DOHH2 (cell line): ENCODE measurements around the gene ITGAX.

Source experiments
- H3F3A ChIP-seq: fragments of 200-600 bp; sonication (generic), shearing (Covaris generic); 2 replicates; pipeline ENCODE4 v1.6.0; 2016; ENCODE audit warnings: antibody characterized with exemption, mild to moderate bottlenecking; ENCODE audit not compliant: control insufficient read depth, insufficient read depth
- H3K27ac ChIP-seq: fragments of 200-600 bp; sonication (generic); 2 replicates; pipeline ENCODE4 v1.5.1; 2014; ENCODE audit warnings: low read depth, mild to moderate bottlenecking, low read length, moderate library complexity
- H3K27me3 ChIP-seq: fragments of 200-600 bp; sonication (generic); 2 replicates; pipeline ENCODE4 v1.6.1; 2014; ENCODE audit warnings: mild to moderate bottlenecking, low read length, mixed read lengths; ENCODE audit not compliant: control insufficient read depth
- H3K36me3 ChIP-seq: fragments of 200-600 bp; sonication (generic); 2 replicates; pipeline ENCODE4 v1.6.1; 2014; ENCODE audit warnings: mild to moderate bottlenecking, low read length, moderate library complexity, mixed read lengths; ENCODE audit not compliant: control insufficient read depth
- H3K4me1 ChIP-seq: fragments of 200-600 bp; sonication (generic); 2 replicates; pipeline ENCODE4 v1.6.1; 2014; ENCODE audit warnings: mild to moderate bottlenecking, low read length, mixed read lengths; ENCODE audit not compliant: control insufficient read depth
- H3K4me2 ChIP-seq: fragments of 200-600 bp; sonication (generic); 2 replicates; pipeline ENCODE4 v1.6.0; 2014; ENCODE audit warnings: mild to moderate bottlenecking, low read length, moderate library complexity
- H3K4me3 ChIP-seq: fragments of 200-600 bp; sonication (generic); 2 replicates; pipeline ENCODE4 v1.5.1; 2014; ENCODE audit warnings: mild to moderate bottlenecking, low read length, mixed read lengths
- H3K79me2 ChIP-seq: fragments of 200-600 bp; sonication (generic); 2 replicates; pipeline ENCODE4 v1.6.1; 2014; ENCODE audit warnings: mild to moderate bottlenecking, low read length, mixed read lengths; ENCODE audit not compliant: control insufficient read depth
- H3K9me2 ChIP-seq: fragments of 200-600 bp; sonication (generic); replicated peaks from 2 replicates; pipeline ENCODE4 v1.6.1; 2014; ENCODE audit warnings: mild to moderate bottlenecking, low read length, mixed read lengths; ENCODE audit not compliant: control insufficient read depth
- H3K9me3 ChIP-seq: fragments of 200-600 bp; sonication (generic); 2 replicates; pipeline ENCODE4 v1.6.1; 2014; ENCODE audit warnings: antibody characterized with exemption, low read length, mixed read lengths; ENCODE audit not compliant: control insufficient read depth, insufficient read depth
- H4K20me1 ChIP-seq: fragments of 200-600 bp; sonication (generic); 2 replicates; pipeline ENCODE4 v1.6.0; 2014; ENCODE audit warnings: low read depth, mild to moderate bottlenecking, antibody characterized with exemption, low read length, moderate library complexity; ENCODE audit not compliant: control insufficient read depth, insufficient read depth
- CTCF ChIP-seq: fragments of 200-600 bp; sonication (generic); IDR thresholded peaks from one replicate; pipeline ENCODE4 v1.5.1; 2014; ENCODE audit warnings: antibody characterized with exemption, mild to moderate bottlenecking, low read depth, low read length; ENCODE audit not compliant: poor library complexity, severe bottlenecking
- EZH2phosphoT487 ChIP-seq: fragments of 200-600 bp; sonication (generic); IDR thresholded peaks from 2 replicates; pipeline ENCODE4 v1.6.1; 2017; ENCODE audit warnings: borderline replicate concordance, mild to moderate bottlenecking, antibody characterized with exemption, low read length, moderate library complexity, mixed read lengths

ITGAX gene

GRCh38 chr16:31328322-31329052 is 26.5 kb upstream of the ITGAX start:
- TF ChIP-seq CTCF (no peak), EZH2phosphoT487 (no peak)
- H3K4me2 ChIP-seq = no peak overlapping the region

DNA sequence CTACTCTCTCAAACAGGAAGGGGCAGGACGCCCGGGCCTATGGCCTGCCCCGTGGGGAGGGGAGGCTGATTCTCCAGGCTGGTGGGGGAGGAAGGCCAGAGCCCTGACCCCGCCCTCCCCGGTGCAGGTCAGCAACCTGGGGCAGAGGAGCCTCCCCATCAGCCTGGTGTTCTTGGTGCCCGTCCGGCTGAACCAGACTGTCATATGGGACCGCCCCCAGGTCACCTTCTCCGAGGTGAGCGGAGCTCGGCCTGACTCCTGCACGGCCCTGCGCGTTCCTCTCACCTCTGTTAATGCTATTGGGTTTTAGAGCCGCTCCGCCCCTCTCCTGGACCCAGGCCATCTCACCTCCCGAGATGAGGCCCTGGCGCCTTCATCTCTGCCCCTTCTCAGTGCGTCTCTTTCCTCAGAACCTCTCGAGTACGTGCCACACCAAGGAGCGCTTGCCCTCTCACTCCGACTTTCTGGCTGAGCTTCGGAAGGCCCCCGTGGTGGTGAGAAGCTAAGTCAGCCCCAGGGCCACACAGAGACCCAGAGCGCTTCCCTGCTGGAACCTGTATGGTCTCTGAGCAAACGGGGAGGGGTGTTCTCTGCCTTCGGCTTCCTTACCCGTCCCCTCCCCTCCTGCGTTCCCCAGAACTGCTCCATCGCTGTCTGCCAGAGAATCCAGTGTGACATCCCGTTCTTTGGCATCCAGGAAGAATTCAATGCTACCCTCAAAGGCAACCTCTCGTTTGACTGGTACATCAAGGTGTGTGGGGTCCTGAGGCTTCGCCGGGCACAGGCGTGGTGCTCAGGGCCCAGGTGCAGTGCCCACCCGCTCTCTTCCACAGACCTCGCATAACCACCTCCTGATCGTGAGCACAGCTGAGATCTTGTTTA is 25.1 kb upstream of the ITGAX start:
- TF ChIP-seq EZH2phosphoT487 = no peak
- no peaks in the 10 kb centered on the region for H3K9me2 ChIP-seq
- H4K20me1 ChIP-seq = no peaks in the 10 kb centered on the region
- no peaks in the 10 kb centered on the region for H3K9me3 ChIP-seq
- no peaks in the 10 kb centered on the region for H3K27me3 ChIP-seq
- no peaks in the 10 kb centered on the region for H3K79me2 ChIP-seq
- no peak overlapping the region for H3K4me3 ChIP-seq
- no peaks in the 10 kb centered on the region for H3K36me3 ChIP-seq
- no peaks in the 10 kb centered on the region for H3K4me1 ChIP-seq
- H3K4me2 ChIP-seq = no peak overlapping the region
- H3F3A ChIP-seq = no peaks in the 10 kb centered on the region
- no peak overlapping the region for H3K27ac ChIP-seq

More at GRCh38 chr16:31328322-31329052, 26.5 kb upstream of the ITGAX start:
- H3K79me2 ChIP-seq = no peaks in the 10 kb centered on the region
- H3K36me3 ChIP-seq = no peaks in the 10 kb centered on the region
- H3K9me2 ChIP-seq = no peaks in the 10 kb centered on the region
- H4K20me1 ChIP-seq = no peaks in the 10 kb centered on the region
- no peak overlapping the region for H3K4me3 ChIP-seq
- no peaks in the 10 kb centered on the region for H3F3A ChIP-seq
- H3K4me1 ChIP-seq = no peaks in the 10 kb centered on the region
- H3K27me3 ChIP-seq = no peaks in the 10 kb centered on the region
- no peak overlapping the region for H3K27ac ChIP-seq
- H3K9me3 ChIP-seq = no peaks in the 10 kb centered on the region

DNA sequence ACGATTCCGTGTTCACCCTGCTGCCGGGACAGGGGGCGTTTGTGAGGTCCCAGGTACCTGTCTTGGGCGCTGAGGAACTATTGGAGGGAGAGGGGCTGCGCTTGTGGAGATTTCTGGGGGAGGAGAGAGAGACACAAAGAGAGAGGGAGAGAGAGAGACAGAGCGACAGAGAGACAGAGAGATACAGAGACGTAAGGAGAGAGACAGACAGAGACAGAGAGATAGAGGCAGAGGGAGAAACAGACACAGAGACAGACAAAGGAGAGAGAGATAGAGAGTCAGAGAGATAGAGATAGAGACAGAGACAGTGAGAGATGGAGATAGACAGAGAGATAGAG is 24.5 kb upstream of the ITGAX start:
- no peak overlapping the region for H3K4me3 ChIP-seq
- TF ChIP-seq EZH2phosphoT487 (no peak), CTCF (no peak)
- no peaks in the 10 kb centered on the region for H3K79me2 ChIP-seq
- H3K9me2 ChIP-seq = no peaks in the 10 kb centered on the region
- no peaks in the 10 kb centered on the region for H3K4me1 ChIP-seq
- H3K36me3 ChIP-seq = no peaks in the 10 kb centered on the region
- H3F3A ChIP-seq = no peaks in the 10 kb centered on the region
- no peaks in the 10 kb centered on the region for H4K20me1 ChIP-seq
- no peaks in the 10 kb centered on the region for H3K27me3 ChIP-seq
- H3K4me2 ChIP-seq = no peak overlapping the region
- H3K27ac ChIP-seq = no peak overlapping the region
- no peaks in the 10 kb centered on the region for H3K9me3 ChIP-seq

DNA sequence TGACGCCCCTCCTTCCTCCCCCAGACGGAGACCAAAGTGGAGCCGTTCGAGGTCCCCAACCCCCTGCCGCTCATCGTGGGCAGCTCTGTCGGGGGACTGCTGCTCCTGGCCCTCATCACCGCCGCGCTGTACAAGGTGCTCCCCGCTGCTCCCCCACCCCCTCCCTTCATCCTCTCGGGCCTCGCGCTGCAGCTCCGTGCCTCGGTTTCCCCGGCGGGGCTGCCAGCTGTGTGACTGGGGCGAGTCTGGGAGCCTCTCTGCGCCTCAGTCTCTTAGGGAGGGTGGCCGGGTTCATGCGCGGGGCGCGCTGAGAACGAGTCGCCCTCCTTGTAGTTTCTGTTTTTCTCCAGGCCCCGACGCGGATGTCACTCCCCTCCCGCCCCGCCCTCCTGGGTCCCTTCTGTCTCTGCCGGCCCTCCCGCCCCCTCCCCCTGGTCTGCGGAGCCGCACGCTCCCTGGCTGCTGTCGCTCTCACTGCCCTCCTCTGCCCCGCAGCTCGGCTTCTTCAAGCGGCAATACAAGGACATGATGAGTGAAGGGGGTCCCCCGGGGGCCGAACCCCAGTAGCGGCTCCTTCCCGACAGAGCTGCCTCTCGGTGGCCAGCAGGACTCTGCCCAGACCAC is 23.7 kb upstream of the ITGAX start:
- no peaks in the 10 kb centered on the region for H3K9me3 ChIP-seq
- no peaks in the 10 kb centered on the region for H3K36me3 ChIP-seq
- no peaks in the 10 kb centered on the region for H3K79me2 ChIP-seq
- H3K4me3 ChIP-seq = no peak overlapping the region
- TF ChIP-seq EZH2phosphoT487 (no peak), CTCF (no peak)
- H4K20me1 ChIP-seq = no peaks in the 10 kb centered on the region
- H3K27ac ChIP-seq = no peak overlapping the region
- H3K4me1 ChIP-seq = no peaks in the 10 kb centered on the region
- no peaks in the 10 kb centered on the region for H3K9me2 ChIP-seq
- no peaks in the 10 kb centered on the region for H3K27me3 ChIP-seq
- H3K4me2 ChIP-seq = no peak overlapping the region
- no peaks in the 10 kb centered on the region for H3F3A ChIP-seq
